Nasal cavity respiratory epithelium epithelial cell of viscerocranial mucosa (primary cell): ENCODE measurements around the gene OR51V1. TPM values are rescaled to one million over a fixed set of nuclear protein-coding genes. Genes with fewer than 3 reads are reported as not detected.

ENCODE experiments used
- total RNA-seq: library from RNA; depleted of rRNA; stranded (reverse); fragments of >200 nt; gene quantifications from 2 replicates; pipeline ENCODE4 v1.2.3, GENCODE V29; 2014

Gene OR51V1
- total RNA-seq = not detected in 2 replicates

GRCh38 chr11:5200582-5200981 lies at the start of gene OR51V1:
Gene OR51V1, minus strand, starts transcription at chr11:5200682. Its CDS starts 0 bp downstream, at chr11:5200682.

GRCh38 chr11:5249807-5250396 lies 49.4 kb upstream of the OR51V1 start, which contains the start of gene HBG1:
Gene HBG1, minus strand, starts transcription at chr11:5249857. Its CDS starts 53 bp downstream, at chr11:5249804.

GRCh38 chr11:5234381-5234834 lies 33.9 kb upstream of the OR51V1 start, which contains the start of gene HBD:
Gene HBD, minus strand, starts transcription at chr11:5234483. Its CDS starts 50 bp downstream, at chr11:5234433.

GRCh38 chr11:5226732-5227310 lies 26.3 kb upstream of the OR51V1 start, which contains the start of gene HBB:
Gene HBB, minus strand, starts transcription at chr11:5227071. Its CDS starts 50 bp downstream, at chr11:5227021.

GRCh38 chr11:5154657-5155056 lies 45.8 kb downstream of the OR51V1 start, which contains the start of gene OR52A1:
Gene OR52A1, minus strand, starts transcription at chr11:5154757. Its CDS starts 2,388 bp downstream, at chr11:5152369.

Other genes with a start within 250 kb of the OR51V1 start
- not detected in 2 replicates for gene OR51A2, start 245.0 kb downstream of the OR51V1 start, total RNA-seq
- not detected in 2 replicates for gene OR51L1, start 205.8 kb downstream of the OR51V1 start, total RNA-seq
- gene OR52J3, start 154.2 kb downstream of the OR51V1 start, total RNA-seq = not detected in 2 replicates
- not detected in 2 replicates for gene OR52E2, start 141.1 kb downstream of the OR51V1 start, total RNA-seq
- not detected in 2 replicates for gene OR52E1, start 131.1 kb downstream of the OR51V1 start, total RNA-seq
- gene OR52A5, start 62.3 kb downstream of the OR51V1 start, total RNA-seq = not detected in 2 replicates
- gene OR52A1, start 45.9 kb downstream of the OR51V1 start, total RNA-seq = not detected in 2 replicates
- gene HBB, start 26.4 kb upstream of the OR51V1 start, total RNA-seq = not detected in 2 replicates
- not detected in 2 replicates for gene HBD, start 33.8 kb upstream of the OR51V1 start, total RNA-seq
- not detected in 2 replicates for gene HBG1, start 49.2 kb upstream of the OR51V1 start, total RNA-seq
- not detected in 2 replicates for gene HBG2, start 54.1 kb upstream of the OR51V1 start, total RNA-seq
- not detected in 2 replicates for gene HBE1, start 69.3 kb upstream of the OR51V1 start, total RNA-seq
- not detected in 2 replicates for gene OR51B4, start 101.3 kb upstream of the OR51V1 start, total RNA-seq
- not detected in 2 replicates for gene OR51B2, start 123.6 kb upstream of the OR51V1 start, total RNA-seq
- gene OR51B5, start 142.8 kb upstream of the OR51V1 start, total RNA-seq = not detected in 2 replicates
- gene OR51B6, start 150.8 kb upstream of the OR51V1 start, total RNA-seq = not detected in 2 replicates
- gene OR51M1, start 183.1 kb upstream of the OR51V1 start, total RNA-seq = not detected in 2 replicates
- not detected in 2 replicates for gene OR51Q1, start 221.4 kb upstream of the OR51V1 start, total RNA-seq
- not detected in 2 replicates for gene OR51I1, start 240.8 kb upstream of the OR51V1 start, total RNA-seq
- not detected in 2 replicates for gene OR51I2, start 248.6 kb upstream of the OR51V1 start, total RNA-seq